C4-2B (cell line): ENCODE results near the gene PTPDC1.

ENCODE experiments used
- H3K27ac ChIP-seq: fragments of 450-650 bp; 2 replicates; pipeline ENCODE4 v1.5.1; 2017
- CTCF ChIP-seq: fragments of 450-650 bp; conservative IDR thresholded peaks from 2 replicates; pipeline ENCODE4 v1.5.1; 2017; ENCODE audit warnings: mild to moderate bottlenecking
- ZFX ChIP-seq: fragments of 450-650 bp; IDR thresholded peaks from 2 replicates; pipeline ENCODE4 v1.6.1; 2017

Gene PTPDC1

GRCh38 chr9:94128580-94128979 lies 44.3 kb downstream of the PTPDC1 start:
- TF ChIP-seq CTCF = no peak
- TF ChIP-seq ZFX = no peak
- H3K27ac ChIP-seq = no peak overlapping the region

- TF ChIP-seq CTCF (no peak), ZFX (no peak)
- peak overlapping the region; percentile 29; the same call in 1 of the 2 replicates for H3K27ac ChIP-seq
Observed at GRCh38 chr9:94134629-94135028, 50.4 kb downstream of the PTPDC1 start.

- TF ChIP-seq ZFX (no peak), CTCF (no peak)
- H3K27ac ChIP-seq = no peak overlapping the region
Observed at GRCh38 chr9:94135222-94135621, 51.0 kb downstream of the PTPDC1 start.

GRCh38 chr9:94139672-94140417 lies 55.6 kb downstream of the PTPDC1 start:
- TF ChIP-seq CTCF (no peak), ZFX (no peak)
- H3K27ac ChIP-seq = no peak overlapping the region

- no peak for TF ChIP-seq ZFX
- no peak for TF ChIP-seq CTCF
- H3K27ac ChIP-seq = no peak overlapping the region
Observed at GRCh38 chr9:94140418-94140780, 56.1 kb downstream of the PTPDC1 start.

GRCh38 chr9:94140791-94141790 lies 56.8 kb downstream of the PTPDC1 start:
- TF ChIP-seq CTCF (no peak), ZFX (no peak)
- H3K27ac ChIP-seq = no peak overlapping the region

- no peak for TF ChIP-seq ZFX
- TF ChIP-seq CTCF = no peak
- no peak overlapping the region for H3K27ac ChIP-seq
Observed at GRCh38 chr9:94142353-94142752, 58.1 kb downstream of the PTPDC1 start.
